Fibroblast of skin of scalp (primary cell): ENCODE results near the gene NAIF1. TPM values are rescaled to one million over a fixed set of nuclear protein-coding genes. Genes with fewer than 3 reads are reported as not detected.
"Not testable (repeated sequence)": the region's sequence is repeated elsewhere in the genome, so short reads cannot be mapped to it uniquely, and the experiment has no call there.

Source experiments
- DNase-seq: peaks from one replicate; pipeline ENCODE4 v3.0.0-alpha.2; 2013
- polyA plus RNA-seq, 2 experiments: library from polyadenylated mRNA; unstranded; fragments of 120-200 nt; gene quantifications; one replicate each; pipeline ENCODE4 v1.2.1, GENCODE V29; 2013; ENCODE audit not compliant: insufficient read length in 2 of 2

Gene NAIF1, protein sequence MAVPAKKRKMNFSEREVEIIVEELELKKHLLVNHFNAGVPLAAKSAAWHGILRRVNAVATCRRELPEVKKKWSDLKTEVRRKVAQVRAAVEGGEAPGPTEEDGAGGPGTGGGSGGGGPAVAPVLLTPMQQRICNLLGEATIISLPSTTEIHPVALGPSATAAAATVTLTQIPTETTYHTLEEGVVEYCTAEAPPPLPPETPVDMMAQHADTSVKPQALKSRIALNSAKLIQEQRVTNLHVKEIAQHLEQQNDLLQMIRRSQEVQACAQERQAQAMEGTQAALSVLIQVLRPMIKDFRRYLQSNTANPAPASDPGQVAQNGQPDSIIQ
- polyA plus RNA-seq (2013, experiment 1 of 2; ENCODE audit: insufficient read length) = 9.2 TPM
- polyA plus RNA-seq (2013, experiment 2 of 2; ENCODE audit: insufficient read length) = 7.6 TPM

DNA sequence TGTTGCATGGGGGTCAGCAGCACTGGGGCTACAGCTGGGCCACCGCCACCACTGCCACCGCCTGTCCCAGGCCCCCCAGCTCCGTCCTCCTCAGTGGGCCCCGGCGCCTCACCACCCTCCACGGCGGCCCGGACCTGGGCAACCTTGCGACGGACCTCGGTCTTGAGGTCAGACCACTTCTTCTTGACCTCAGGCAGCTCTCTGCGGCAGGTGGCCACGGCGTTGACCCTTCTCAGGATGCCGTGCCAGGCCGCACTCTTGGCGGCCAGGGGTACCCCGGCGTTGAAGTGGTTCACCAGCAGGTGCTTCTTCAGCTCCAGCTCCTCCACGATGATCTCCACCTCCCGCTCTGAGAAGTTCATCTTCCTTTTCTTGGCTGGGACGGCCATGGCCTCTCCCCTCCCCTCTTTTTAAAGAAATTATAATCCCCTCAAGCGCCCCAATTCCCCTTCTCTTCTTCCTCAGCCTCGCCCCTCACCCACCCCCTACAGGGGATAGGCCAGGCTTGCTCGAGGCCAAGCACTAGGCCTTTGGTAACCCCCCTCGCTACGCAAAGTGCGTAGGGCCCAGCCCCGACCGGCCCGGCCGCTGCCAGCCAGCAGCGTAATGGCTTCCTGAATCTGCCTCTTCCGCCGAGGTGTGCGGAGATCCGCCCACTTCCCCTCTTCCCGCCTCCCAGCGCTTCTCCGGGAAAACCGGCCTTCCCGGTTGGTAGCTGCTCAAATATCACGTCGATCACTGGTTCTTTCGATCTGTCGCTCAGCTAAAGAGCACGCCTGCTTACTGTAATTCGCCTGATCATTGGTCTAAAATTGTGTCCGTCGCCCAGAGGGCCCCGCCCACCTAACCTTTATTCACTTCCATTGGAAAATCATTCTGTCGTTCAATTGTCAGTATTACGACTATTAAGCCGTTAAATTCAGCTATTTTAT is at the start of gene NAIF1:
NAIF1 (minus strand) TSS at position 608 of the 932 bp plus-strand sequence; CDS start at position 389, 219 bp downstream.
- peak; percentile 100 for DNase-seq

DNA sequence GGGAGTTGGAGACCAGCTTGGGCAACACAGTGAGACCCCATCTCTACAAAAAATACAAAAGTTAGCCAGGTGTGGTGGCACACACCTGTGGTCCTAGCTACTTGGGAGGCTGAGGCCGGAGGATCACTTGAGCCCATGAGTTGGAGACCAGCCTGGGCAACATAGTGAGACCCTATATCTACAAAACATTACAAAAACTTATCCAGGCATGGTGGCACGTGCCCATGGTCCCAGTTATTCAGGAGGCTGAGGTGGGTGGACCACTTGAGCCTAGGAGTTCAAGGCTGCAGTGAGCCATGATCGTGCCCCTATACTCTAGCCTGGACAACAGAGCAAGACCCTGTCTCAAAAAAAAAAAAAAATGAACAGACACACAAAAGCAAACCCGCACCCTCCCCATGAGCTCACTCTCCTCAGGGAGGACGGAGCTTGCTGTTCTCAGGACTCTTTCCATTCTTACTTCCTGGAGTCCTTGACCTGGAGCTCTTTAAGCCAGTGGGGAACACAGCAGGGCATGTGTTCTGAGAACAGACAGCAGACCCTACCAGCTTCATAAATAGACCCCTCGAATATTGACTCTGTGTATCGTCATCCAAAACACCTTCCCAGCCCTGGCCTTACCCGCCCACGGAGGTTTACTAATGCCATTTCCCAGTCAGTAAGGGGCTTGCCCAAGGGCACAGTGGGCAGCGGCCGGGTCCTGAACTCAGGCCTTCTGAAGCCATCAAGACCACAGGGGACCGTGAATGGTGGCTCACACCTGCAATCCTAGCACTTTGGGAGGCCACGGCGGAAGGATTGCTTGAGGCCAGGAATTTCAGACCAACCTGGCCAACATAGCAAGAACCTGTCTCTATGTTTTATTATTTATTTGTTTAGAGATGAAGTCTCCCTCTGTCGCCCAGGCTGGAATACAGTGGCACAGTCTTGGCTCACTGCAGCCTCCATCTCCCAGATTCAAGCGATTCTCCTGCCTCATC is 49.3 kb upstream of the NAIF1 start:
- DNase-seq = no peak

DNA sequence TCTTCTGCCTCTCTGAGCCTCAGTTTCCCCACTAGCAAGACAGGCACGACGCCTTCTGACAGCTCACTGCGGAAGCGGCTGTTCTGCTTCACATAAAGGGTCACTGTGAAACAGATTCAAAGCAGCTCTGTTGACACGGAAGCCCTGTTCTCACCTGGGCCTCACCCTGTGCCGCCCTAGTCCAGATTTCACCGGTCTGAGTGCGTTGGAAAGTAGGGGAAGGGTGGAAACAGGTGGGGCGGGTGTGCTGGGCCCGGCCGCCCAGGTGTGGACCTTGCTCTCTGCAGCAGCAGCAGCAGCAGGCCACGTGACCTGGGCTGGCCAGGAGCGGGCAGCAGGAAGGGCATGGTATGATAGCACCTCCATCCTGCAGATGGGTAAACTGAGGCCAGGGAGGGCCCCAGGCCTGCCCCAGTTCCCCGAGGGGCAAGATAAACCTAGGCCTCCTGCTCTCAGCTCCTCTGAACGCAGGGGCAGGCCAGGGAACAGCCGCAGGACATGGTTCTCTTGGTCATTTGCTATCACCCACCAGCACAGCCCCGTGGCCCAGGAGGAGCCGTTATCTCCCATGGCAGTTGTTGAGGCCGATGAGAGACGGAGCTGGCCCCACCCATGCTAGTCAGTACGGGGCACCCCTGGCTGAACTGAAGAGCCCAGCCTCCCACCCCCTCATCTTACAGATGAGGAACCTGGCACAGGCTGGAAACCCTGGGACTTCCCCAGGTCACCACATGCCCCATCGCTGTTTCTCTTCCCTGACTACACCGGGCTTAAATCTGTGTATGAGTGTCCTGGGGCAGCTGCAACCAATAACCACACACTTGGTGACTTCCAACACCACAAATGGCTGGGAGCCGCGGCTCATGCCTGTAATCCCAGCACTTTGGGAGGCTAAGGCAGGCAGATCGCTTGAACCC is 48.3 kb upstream of the NAIF1 start:
- no peak for DNase-seq

DNA sequence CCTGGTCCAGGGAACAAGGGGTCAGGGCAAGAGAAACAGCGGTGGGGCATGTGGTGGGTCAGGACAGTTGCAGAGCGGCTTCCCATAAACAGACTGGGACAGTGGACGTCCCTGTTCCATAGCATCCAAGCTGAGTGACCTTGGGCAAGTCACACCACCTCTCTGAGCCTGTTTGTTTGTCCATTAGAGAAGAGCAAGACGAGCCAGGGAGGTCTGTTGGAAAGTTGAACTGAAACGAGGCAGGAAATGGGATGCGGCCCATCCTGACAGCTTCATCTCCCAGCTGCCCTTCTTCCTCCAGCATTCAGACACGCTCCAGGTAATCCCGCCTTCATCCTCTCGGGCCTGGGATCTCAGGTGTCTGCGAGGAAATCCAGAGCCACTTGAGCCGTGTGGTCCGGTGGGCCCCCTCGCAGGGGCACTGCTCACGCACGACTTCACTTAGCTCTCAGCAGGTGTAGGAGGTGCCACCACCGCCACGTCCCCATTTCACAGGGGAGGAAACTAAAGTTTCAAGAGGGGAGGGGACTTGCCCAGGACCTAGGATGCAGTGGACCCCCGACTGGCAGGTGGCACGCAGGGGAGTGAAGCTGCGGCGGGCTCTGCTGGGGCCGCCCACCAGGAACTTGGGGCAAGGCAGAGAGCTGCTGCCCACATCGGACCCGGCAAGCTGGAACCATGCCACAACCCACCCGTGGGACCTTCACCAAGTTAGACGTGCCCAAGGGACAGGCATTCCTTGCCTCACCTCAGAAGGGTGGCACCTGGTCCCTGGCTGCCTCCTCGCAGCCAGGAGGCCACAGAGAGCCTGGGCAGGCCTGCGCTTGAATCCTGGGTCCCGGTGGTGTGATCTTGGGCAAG is 47.4 kb upstream of the NAIF1 start:
- no peak for DNase-seq

DNA sequence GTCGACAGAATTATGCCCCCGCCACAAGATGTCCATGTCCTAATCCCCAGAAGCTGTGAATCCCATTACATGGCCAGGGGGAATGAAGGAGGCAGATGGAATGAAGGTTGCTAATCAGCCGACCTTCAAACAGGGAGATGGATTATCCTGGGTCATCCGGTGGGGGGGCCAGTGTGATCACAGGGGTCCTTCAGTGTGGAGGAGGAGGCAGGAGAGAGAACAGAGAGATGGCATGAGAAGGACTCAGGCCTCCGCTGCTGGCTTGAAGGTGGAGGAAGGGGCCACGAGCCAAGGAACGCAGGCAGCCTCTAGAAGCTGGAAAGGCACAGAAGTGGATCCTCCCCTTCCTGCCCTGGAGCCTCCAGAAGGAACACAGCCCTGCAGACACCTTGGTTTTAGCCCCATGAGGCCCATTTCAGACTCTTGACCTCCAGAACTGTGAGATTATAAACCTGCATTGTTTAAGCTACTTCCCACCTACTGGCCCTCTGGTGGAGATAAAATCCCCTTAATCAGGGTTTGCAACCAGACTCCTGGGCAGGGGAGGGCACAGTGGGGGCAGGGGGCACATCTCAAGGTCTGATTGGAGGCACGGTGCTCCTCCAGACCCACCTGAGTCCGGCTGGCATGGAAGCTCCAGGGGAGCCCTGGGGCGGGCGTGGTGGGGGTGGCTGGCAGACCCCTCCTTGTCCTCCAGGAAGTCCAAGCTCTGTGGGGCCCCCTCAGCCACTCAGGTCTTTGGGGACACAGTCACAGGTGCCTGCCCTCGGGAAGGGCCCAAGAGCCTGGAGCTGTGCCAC is 46.6 kb upstream of the NAIF1 start:
- no peak for DNase-seq

DNA sequence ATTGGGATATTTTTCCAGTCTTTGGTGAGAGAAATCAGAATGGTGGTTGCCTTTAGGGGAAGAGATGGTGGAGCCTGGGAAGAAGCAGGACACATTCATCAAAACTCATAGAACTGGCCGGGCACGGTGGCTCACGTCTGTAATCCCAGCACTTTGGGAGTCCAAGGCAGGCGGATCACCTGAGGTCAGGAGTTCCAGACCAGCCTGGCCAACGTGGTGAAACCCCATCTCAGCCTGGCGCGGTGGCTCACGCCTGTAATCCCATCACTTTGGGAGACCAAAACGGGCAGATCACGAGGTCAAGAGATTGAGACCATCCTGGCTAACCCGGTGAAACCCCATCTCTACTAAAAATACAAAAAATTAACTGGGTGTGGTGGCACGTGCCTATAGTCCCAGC is 44.6 kb upstream of the NAIF1 start:
- DNase-seq = not testable (repeated sequence)

DNA sequence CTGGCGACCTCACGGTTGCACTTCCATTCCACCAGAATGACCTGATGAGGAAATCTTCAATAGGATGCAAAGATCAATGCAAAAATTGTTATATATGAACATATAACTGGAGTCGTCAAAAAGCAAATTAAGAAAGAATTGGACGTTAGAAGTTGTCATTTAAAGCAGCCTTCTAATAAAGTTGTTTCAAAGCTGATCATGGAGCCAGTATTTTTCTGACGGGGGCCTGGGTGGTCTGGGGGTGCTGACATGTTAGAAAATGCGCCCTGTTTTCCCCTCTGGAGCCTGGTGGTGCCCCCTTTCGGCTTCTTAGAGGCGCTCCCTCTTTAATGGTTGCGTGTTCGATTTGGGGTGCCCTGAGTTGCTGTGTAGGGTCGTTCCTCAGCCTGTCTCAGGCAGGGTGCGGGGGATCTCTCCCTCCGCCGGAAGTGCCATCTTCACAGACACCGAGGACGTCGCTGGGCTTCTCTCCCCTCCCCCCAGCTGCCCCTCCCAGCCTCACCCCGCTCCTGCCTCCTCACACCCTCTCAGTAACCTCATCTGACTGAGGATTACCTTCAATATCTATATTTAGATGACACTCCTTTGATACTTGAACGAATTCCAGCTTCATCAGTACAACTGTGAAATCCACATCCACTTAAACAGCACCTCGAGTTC is 42.1 kb upstream of the NAIF1 start:
- no peak for DNase-seq

DNA sequence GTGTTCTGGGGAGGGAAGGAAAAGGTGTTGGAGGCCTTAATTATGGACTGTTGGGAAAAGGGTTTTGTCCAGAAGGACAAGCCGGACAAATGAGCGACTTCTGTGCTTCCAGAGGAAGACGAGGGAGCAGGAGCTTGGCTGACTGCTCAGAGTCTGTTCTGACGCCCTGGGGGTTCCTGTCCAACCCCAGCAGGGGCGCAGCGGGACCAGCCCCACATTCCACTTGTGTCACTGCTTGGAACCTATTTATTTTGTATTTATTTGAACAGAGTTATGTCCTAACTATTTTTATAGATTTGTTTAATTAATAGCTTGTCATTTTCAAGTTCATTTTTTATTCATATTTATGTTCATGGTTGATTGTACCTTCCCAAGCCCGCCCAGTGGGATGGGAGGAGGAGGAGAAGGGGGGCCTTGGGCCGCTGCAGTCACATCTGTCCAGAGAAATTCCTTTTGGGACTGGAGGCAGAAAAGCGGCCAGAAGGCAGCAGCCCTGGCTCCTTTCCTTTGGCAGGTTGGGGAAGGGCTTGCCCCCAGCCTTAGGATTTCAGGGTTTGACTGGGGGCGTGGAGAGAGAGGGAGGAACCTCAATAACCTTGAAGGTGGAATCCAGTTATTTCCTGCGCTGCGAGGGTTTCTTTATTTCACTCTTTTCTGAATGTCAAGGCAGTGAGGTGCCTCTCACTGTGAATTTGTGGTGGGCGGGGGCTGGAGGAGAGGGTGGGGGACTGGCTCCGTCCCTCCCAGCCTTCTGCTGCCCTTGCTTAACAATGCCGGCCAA is 41.3 kb upstream of the NAIF1 start:
- no peak for DNase-seq

DNA sequence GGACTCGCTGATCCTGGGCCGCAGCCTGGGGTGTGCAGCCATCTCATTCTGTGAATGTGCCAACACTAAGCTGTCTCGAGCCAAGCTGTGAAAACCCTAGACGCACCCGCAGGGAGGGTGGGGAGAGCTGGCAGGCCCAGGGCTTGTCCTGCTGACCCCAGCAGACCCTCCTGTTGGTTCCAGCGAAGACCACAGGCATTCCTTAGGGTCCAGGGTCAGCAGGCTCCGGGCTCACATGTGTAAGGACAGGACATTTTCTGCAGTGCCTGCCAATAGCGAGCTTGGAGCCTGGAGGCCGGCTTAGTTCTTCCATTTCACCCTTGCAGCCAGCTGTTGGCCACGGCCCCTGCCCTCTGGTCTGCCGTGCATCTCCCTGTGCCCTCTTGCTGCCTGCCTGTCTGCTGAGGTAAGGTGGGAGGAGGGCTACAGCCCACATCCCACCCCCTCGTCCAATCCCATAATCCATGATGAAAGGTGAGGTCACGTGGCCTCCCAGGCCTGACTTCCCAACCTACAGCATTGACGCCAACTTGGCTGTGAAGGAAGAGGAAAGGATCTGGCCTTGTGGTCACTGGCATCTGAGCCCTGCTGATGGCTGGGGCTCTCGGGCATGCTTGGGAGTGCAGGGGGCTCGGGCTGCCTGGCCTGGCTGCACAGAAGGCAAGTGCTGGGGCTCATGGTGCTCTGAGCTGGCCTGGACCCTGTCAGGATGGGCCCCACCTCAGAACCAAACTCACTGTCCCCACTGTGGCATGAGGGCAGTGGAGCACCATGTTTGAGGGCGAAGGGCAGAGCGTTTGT is 40.5 kb upstream of the NAIF1 start:
- no peak for DNase-seq

DNA sequence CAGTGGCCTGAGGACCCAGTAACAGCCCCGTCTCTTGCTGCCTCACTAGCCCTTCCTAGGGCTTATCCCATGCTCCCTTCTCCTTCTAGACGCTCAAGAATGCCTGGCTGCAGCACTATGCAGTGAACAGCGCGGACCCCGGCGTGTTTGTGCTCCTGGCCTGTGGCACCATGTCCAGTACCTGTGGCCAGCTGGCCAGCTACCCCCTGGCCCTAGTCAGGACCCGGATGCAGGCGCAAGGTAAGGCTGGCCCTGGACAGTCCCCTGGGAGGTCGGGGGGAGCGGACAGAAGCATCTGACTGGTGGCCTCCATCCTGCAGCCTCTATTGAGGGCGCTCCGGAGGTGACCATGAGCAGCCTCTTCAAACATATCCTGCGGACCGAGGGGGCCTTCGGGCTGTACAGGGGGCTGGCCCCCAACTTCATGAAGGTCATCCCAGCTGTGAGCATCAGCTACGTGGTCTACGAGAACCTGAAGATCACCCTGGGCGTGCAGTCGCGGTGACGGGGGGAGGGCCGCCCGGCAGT is 39.9 kb upstream of the NAIF1 start:
- no peak for DNase-seq

DNA sequence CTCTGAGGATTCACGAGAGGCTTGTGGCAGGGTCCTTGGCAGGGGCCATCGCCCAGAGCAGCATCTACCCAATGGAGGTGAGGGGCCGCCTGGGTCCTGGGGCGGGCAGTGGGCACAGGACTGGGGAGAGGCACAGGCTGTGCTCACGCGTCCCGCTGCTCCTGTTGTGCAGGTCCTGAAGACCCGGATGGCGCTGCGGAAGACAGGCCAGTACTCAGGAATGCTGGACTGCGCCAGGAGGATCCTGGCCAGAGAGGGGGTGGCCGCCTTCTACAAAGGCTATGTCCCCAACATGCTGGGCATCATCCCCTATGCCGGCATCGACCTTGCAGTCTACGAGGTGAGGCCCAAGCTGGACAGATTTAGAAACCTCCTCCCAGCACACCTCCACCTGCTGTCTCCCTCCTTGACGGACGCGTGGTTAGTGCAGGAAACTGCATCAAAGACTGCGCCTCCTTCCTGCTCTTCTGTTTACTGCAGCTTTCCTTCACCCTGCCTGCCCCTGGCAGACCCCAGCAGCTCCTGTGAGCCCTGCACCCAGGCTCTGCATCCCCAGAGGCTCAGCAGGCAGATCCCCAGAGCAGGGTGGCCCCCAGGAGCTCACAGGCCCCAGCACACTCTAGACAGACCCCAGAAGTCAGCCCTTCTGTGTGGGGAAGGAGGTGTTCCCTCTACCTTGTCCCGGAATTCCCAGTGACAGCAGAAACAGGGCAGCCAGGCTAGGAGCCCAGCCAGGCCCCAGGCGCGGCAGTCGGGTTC is 39.2 kb upstream of the NAIF1 start:
- no peak for DNase-seq

DNA sequence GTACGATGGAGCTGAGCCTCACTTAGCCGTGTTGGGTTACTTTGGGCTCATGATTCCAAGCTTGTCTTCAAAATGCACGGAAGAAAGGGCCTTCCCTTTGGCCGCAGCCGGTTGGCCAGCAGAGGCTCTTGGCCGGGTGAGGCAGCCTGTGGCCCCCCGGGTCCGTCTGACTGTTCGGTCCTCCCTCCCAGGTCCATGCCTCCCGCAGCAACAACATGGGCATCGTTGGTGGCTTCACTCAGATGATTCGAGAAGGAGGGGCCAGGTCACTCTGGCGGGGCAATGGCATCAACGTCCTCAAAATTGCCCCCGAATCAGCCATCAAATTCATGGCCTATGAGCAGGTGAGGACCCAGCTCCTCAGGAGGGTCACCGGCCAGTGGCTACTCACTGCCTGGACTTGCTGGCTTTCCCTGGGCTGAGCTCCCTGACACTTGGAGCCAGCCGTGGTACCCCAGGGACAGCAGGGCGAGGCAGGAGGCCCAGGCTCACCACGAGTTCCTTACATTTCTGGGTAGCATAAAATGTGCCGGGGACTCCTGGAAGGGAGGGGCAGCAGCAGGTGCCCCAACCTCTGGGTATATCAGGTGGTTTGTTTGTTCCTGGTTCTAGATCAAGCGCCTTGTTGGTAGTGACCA is 38.5 kb upstream of the NAIF1 start:
- no peak for DNase-seq

DNA sequence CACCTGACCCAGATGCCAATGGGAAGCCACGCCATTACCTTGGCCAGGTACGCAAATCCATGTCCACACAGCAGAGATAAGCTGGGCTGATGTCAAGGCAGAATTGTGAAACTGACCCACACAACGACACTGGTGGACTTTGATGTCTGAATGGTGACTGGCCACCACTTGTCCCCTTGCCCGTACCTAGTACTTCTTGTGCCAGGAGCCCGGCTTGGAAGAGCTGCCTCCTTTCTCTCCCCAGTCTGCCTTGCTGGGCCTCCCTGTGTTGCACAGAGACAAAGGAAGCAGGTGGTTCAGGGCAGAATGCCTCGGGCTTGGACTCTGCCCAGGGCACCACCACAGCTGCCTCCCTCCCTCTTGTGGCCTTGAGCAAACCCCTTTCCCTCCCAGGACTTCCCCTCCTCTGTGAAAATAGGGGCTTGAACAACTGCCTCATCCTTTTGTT is 37.1 kb upstream of the NAIF1 start:
- DNase-seq = peak; percentile 46

DNA sequence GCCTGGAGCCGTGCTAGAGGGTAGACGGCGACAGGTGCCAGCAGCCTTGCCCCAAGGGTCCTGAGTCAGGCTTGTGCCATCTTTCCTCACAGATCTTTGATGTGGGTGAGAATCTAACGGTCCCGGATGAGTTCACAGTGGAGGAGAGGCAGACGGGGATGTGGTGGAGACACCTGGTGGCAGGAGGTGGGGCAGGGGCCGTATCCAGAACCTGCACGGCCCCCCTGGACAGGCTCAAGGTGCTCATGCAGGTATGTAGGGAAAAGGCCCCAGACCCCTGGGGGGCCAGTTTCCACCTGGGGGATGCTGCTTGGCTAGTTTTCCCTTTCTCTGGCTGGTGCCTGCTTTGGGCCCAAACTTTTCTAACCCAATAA is 36.5 kb upstream of the NAIF1 start:
- DNase-seq = no peak

DNA sequence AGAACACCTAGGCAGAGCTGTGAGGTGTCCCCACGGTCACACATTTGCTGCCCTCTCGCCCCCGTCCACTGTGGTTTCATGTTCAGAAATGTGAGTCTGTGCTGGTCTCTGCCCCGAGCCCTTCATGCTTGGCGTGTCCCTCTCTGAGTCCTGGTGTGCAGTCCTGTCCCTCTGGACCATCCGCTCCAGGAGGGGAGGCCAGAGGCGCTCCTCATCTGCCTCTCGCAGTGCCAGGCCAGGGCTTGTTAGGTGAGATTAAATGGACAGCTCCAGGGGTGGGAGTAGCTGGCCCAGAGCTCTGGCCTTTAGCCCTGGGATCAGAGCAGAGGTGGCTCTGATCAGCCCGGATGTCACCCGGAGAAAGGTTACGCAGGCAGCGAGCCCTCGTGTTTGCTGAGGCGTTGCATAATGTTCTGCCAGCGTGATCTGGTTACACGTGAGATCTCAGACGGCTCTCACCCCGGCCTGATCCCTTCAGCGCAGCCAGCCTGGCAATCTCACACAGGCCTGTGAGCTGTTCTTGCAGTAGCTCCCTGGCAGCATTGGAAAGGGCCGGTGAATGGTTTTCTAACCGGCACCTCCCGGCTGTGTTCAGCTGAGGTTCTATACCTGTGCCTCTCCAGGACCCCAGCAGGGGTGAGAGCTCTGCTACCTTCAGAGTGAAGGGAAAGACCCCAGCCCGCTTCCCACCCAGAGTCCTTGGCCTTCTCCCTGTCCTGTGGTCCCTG is 35.9 kb upstream of the NAIF1 start:
- no peak for DNase-seq
